Measurements from ENCODE around the gene CCDC160.

DNA sequence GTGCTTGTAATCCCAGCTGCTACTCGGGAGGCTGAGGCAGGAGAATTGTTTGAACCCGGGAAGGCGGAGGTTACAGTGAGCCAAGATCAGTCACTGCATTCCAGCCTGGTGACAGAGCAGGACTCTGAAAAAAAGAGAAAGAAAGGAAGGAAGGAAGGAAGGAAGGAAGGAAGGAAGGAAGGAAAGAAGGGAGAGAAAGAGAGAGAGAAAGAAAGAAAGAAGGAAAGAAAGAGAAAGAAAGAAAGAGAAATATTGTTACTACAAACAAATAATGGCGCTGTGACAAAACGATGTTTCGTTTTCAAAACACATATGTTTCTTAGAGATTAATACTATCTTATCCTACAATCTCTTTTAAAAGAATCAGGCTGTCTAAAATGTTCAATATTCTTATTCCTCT is 42.1 kb upstream of the CCDC160 start:
- TF ChIP-seq, protein P1, sequence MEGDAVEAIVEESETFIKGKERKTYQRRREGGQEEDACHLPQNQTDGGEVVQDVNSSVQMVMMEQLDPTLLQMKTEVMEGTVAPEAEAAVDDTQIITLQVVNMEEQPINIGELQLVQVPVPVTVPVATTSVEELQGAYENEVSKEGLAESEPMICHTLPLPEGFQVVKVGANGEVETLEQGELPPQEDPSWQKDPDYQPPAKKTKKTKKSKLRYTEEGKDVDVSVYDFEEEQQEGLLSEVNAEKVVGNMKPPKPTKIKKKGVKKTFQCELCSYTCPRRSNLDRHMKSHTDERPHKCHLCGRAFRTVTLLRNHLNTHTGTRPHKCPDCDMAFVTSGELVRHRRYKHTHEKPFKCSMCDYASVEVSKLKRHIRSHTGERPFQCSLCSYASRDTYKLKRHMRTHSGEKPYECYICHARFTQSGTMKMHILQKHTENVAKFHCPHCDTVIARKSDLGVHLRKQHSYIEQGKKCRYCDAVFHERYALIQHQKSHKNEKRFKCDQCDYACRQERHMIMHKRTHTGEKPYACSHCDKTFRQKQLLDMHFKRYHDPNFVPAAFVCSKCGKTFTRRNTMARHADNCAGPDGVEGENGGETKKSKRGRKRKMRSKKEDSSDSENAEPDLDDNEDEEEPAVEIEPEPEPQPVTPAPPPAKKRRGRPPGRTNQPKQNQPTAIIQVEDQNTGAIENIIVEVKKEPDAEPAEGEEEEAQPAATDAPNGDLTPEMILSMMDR (IDR thresholded peaks at IDR 0.05): no peak
- no peak for TF ChIP-seq POLR2AphosphoS5 (IDR thresholded peaks at IDR 0.05)
- no peak for TF ChIP-seq POLR2A (IDR thresholded peaks at IDR 0.05)
